GM23338 (cell line): Measurements from ENCODE around the gene SLC30A5. TPM values are rescaled to one million over a fixed set of nuclear protein-coding genes. Genes with fewer than 3 reads are reported as not detected.
"Not testable (repeated sequence)": the region's sequence is repeated elsewhere in the genome, so short reads cannot be mapped to it uniquely, and the experiment has no call there.

Source experiments
- ATAC-seq: fragments of 200-7000 bp; cut with Tn5 transposase; 3 replicates; pipeline ENCODE4 v1.9.1; 2020
- DNase-seq: peaks from one replicate; pipeline ENCODE4 v3.0.0-alpha.2; 2015; ENCODE audit warnings: low spot score
- H2AFZ ChIP-seq: fragments of 200-600 bp; sonication (generic); 2 replicates; pipeline ENCODE4 v1.8.0; 2016; ENCODE audit warnings: antibody characterized with exemption, mild to moderate bottlenecking, moderate library complexity
- H3F3A ChIP-seq: fragments of 200-600 bp; sonication (generic); replicated peaks from 2 replicates; pipeline ENCODE4 v1.8.0; 2017; ENCODE audit warnings: antibody characterized with exemption, mixed run types, low read depth
- H3K27ac ChIP-seq: fragments of 200-600 bp; sonication (generic); 2 replicates; pipeline ENCODE4 v1.6.1; 2016; ENCODE audit warnings: low read depth
- H3K27me3 ChIP-seq: fragments of 200-600 bp; sonication (generic); 2 replicates; pipeline ENCODE4 v1.8.0; 2016; ENCODE audit warnings: mild to moderate bottlenecking, mixed run types, moderate library complexity; ENCODE audit not compliant: insufficient read depth
- H3K36me3 ChIP-seq: fragments of 200-600 bp; sonication (generic); 2 replicates; pipeline ENCODE4 v1.8.0; 2016; ENCODE audit warnings: mild to moderate bottlenecking; ENCODE audit not compliant: insufficient read depth
- H3K4me1 ChIP-seq: fragments of 200-600 bp; sonication (generic); 2 replicates; pipeline ENCODE4 v1.8.0; 2016; ENCODE audit warnings: mild to moderate bottlenecking, moderate library complexity; ENCODE audit not compliant: insufficient read depth
- H3K4me2 ChIP-seq: fragments of 200-600 bp; sonication (generic); 2 replicates; pipeline ENCODE4 v1.7.1; 2017; ENCODE audit warnings: mixed run types
- H3K4me3 ChIP-seq: fragments of 200-600 bp; sonication (generic); 2 replicates; pipeline ENCODE4 v1.6.1; 2016; ENCODE audit warnings: mixed run types
- H3K79me2 ChIP-seq: fragments of 200-600 bp; sonication (generic); replicated peaks from 2 replicates; pipeline ENCODE4 v1.8.0; 2017; ENCODE audit warnings: mild to moderate bottlenecking; ENCODE audit not compliant: insufficient read depth
- H3K9me2 ChIP-seq: fragments of 200-600 bp; sonication (generic); 2 replicates; pipeline ENCODE4 v1.8.0; 2017; ENCODE audit not compliant: insufficient read depth
- H4K20me1 ChIP-seq: fragments of 200-600 bp; sonication (generic); replicated peaks from 2 replicates; pipeline ENCODE4 v1.8.0; 2017; ENCODE audit warnings: mild to moderate bottlenecking; ENCODE audit not compliant: insufficient read depth
- H3K27ac Mint-ChIP-seq: 2 replicates; pipeline ENCODE4 v1.8.0; 2020; ENCODE audit warnings: inconsistent platforms, mild to moderate bottlenecking, moderate library complexity, mixed read lengths
- H3K27me3 Mint-ChIP-seq: 3 replicates; pipeline ENCODE4 v1.8.0; 2022; ENCODE audit warnings: low read depth, mild to moderate bottlenecking, moderate library complexity, mixed read lengths, inconsistent platforms; ENCODE audit not compliant: insufficient read depth, poor library complexity
- H3K36me3 Mint-ChIP-seq: 3 replicates; pipeline ENCODE4 v1.8.0; 2021; ENCODE audit warnings: low read depth, mild to moderate bottlenecking, inconsistent platforms, moderate library complexity, mixed read lengths
- H3K4me1 Mint-ChIP-seq: 3 replicates; pipeline ENCODE4 v1.8.0; 2020; ENCODE audit warnings: mild to moderate bottlenecking, inconsistent platforms, mixed read lengths
- H3K4me3 Mint-ChIP-seq: 3 replicates; pipeline ENCODE4 v1.8.0; 2021; ENCODE audit warnings: moderate library complexity, mild to moderate bottlenecking, inconsistent platforms, mixed read lengths
- H3K9me3 Mint-ChIP-seq: 3 replicates; pipeline ENCODE4 v1.8.0; 2020; ENCODE audit warnings: moderate library complexity, mild to moderate bottlenecking, inconsistent platforms, mixed read lengths
- CREB1 ChIP-seq: fragments of 250-450 bp; sonication (Bioruptor Pico); IDR thresholded peaks from 2 replicates; pipeline ENCODE4 v1.5.0; 2020; ENCODE audit warnings: low read depth, mild to moderate bottlenecking, moderate library complexity
- ETS1 ChIP-seq: IDR thresholded peaks from 2 replicates; pipeline ENCODE4 v1.6.1; 2016; ENCODE audit warnings: antibody characterized with exemption
- EZH2phosphoT487 ChIP-seq: fragments of 200-600 bp; sonication (generic); IDR thresholded peaks from one replicate; pipeline ENCODE4 v1.8.1; 2018; ENCODE audit warnings: antibody characterized with exemption; ENCODE audit not compliant: unreplicated experiment
- JUNB ChIP-seq: IDR thresholded peaks from one replicate; pipeline ENCODE4 v1.6.1; 2016; ENCODE audit warnings: antibody characterized with exemption; ENCODE audit not compliant: unreplicated experiment
- NANOG ChIP-seq: IDR thresholded peaks from 2 replicates; pipeline ENCODE4 v1.6.1; 2016; ENCODE audit warnings: antibody characterized with exemption, borderline replicate concordance
- POLR2AphosphoS5 ChIP-seq: IDR thresholded peaks from 2 replicates; pipeline ENCODE4 v1.6.1; 2016; ENCODE audit warnings: antibody characterized with exemption, low read depth
- REST ChIP-seq: IDR thresholded peaks from one replicate; pipeline ENCODE4 v1.6.1; 2018; ENCODE audit warnings: antibody characterized with exemption; ENCODE audit not compliant: unreplicated experiment
- STAT1 ChIP-seq: IDR thresholded peaks from one replicate; pipeline ENCODE4 v1.6.1; 2016; ENCODE audit warnings: antibody characterized with exemption; ENCODE audit not compliant: unreplicated experiment
- ZNF114 ChIP-seq: fragments of 250-450 bp; sonication (Bioruptor Pico); IDR thresholded peaks from 2 replicates; pipeline ENCODE4 v1.5.0; 2020; ENCODE audit warnings: mild to moderate bottlenecking, moderate library complexity
- polyA plus RNA-seq: library from polyadenylated mRNA; unstranded; fragments of >200 nt; fragmentation: Nextera tagmentation; extraction: Ambion mirVana; gene quantifications from 2 replicates; pipeline ENCODE4 v1.2.1, GENCODE V29; 2016
- total RNA-seq: library from RNA; depleted of rRNA; stranded (reverse); fragments of >200 nt; shearing (Covaris generic); gene quantifications from 2 replicates; pipeline ENCODE4 v1.2.3, GENCODE V29; 2014
- TF ChIP-seq, protein P1 (sequence below): fragments of 250-450 bp; sonication (Bioruptor Pico); IDR thresholded peaks from 2 replicates; pipeline ENCODE4 v1.5.0; 2020; ENCODE audit warnings: mild to moderate bottlenecking, moderate library complexity

SLC30A5 gene
- total and polyA plus RNA-seq, 2 experiments from 2014 or later = 38.2 to 43.2 TPM

DNA sequence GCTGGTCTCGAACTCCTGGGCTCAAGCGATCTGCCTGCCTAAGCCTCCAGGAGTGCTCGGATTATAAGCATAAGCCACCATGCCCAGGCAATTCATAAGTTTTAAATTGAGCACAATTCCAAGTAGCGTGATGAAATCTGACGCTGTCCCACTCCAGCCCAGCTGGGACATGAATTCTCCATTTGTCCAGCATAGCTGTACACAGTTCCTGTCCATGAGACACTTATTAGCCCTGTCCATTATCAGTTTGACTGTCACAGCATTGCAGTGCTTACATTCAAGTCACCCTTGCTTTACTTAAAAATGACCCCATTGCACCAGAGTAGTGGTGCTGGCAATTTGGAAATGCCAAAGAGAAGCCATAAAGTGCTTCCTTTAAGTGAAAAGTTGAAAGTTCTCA is 7.6 kb upstream of the SLC30A5 start:
- ATAC-seq (no peak), DNase-seq (no peak)
- no peaks in the 10 kb centered on the region for H3F3A ChIP-seq
- Mint-ChIP-seq H3K4me3 (no peak overlapping the region), H3K9me3 (peaks cover 8% of the 10 kb centered on the region; the same call in 2 of the 3 replicates), H3K27me3 (peaks cover 2% of the 10 kb centered on the region), H3K36me3 (0 out of 3 replicates have a peak, but pooled peaks cover 3% of the 10 kb centered on the region), H3K27ac (no peak overlapping the region), H3K4me1 (peaks cover 21% of the 10 kb centered on the region)
- H3K79me2 ChIP-seq = no peaks in the 10 kb centered on the region
- no peak for TF ChIP-seq EZH2phosphoT487
- TF ChIP-seq POLR2AphosphoS5 = no peak
- no peak for TF ChIP-seq STAT1
- TF ChIP-seq ZNF114 = no peak
- no peak for TF ChIP-seq REST
- no peak for TF ChIP-seq JUNB
- no peak for TF ChIP-seq NANOG
- no peak for TF ChIP-seq ETS1
- TF ChIP-seq, protein P1, sequence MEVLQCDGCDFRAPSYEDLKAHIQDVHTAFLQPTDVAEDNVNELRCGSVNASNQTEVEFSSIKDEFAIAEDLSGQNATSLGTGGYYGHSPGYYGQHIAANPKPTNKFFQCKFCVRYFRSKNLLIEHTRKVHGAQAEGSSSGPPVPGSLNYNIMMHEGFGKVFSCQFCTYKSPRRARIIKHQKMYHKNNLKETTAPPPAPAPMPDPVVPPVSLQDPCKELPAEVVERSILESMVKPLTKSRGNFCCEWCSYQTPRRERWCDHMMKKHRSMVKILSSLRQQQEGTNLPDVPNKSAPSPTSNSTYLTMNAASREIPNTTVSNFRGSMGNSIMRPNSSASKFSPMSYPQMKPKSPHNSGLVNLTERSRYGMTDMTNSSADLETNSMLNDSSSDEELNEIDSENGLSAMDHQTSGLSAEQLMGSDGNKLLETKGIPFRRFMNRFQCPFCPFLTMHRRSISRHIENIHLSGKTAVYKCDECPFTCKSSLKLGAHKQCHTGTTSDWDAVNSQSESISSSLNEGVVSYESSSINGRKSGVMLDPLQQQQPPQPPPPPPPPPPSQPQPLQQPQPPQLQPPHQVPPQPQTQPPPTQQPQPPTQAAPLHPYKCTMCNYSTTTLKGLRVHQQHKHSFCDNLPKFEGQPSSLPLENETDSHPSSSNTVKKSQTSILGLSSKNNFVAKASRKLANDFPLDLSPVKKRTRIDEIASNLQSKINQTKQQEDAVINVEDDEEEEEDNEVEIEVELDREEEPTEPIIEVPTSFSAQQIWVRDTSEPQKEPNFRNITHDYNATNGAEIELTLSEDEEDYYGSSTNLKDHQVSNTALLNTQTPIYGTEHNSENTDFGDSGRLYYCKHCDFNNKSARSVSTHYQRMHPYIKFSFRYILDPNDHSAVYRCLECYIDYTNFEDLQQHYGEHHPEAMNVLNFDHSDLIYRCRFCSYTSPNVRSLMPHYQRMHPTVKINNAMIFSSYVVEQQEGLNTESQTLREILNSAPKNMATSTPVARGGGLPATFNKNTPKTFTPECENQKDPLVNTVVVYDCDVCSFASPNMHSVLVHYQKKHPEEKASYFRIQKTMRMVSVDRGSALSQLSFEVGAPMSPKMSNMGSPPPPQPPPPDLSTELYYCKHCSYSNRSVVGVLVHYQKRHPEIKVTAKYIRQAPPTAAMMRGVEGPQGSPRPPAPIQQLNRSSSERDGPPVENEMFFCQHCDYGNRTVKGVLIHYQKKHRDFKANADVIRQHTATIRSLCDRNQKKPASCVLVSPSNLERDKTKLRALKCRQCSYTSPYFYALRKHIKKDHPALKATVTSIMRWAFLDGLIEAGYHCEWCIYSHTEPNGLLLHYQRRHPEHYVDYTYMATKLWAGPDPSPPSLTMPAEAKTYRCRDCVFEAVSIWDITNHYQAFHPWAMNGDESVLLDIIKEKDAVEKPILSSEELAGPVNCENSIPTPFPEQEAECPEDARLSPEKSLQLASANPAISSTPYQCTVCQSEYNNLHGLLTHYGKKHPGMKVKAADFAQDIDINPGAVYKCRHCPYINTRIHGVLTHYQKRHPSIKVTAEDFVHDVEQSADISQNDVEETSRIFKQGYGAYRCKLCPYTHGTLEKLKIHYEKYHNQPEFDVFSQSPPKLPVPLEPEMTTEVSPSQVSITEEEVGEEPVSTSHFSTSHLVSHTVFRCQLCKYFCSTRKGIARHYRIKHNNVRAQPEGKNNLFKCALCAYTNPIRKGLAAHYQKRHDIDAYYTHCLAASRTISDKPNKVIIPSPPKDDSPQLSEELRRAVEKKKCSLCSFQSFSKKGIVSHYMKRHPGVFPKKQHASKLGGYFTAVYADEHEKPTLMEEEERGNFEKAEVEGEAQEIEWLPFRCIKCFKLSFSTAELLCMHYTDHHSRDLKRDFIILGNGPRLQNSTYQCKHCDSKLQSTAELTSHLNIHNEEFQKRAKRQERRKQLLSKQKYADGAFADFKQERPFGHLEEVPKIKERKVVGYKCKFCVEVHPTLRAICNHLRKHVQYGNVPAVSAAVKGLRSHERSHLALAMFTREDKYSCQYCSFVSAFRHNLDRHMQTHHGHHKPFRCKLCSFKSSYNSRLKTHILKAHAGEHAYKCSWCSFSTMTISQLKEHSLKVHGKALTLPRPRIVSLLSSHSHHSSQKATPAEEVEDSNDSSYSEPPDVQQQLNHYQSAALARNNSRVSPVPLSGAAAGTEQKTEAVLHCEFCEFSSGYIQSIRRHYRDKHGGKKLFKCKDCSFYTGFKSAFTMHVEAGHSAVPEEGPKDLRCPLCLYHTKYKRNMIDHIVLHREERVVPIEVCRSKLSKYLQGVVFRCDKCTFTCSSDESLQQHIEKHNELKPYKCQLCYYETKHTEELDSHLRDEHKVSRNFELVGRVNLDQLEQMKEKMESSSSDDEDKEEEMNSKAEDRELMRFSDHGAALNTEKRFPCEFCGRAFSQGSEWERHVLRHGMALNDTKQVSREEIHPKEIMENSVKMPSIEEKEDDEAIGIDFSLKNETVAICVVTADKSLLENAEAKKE = no peak
- TF ChIP-seq CREB1 (CRISPR knock-in tag) = no peak
- no peak overlapping the region for H3K27ac ChIP-seq
- no peak overlapping the region for H3K4me3 ChIP-seq
- no peaks in the 10 kb centered on the region for H4K20me1 ChIP-seq
- H2AFZ ChIP-seq = no peak overlapping the region
- peaks cover 11% of the 10 kb centered on the region; the same call in 1 of the 2 replicates for H3K4me1 ChIP-seq
- H3K9me2 ChIP-seq = no peaks in the 10 kb centered on the region
- no peaks in the 10 kb centered on the region for H3K27me3 ChIP-seq
- no peaks in the 10 kb centered on the region for H3K36me3 ChIP-seq
- no peak overlapping the region for H3K4me2 ChIP-seq

DNA sequence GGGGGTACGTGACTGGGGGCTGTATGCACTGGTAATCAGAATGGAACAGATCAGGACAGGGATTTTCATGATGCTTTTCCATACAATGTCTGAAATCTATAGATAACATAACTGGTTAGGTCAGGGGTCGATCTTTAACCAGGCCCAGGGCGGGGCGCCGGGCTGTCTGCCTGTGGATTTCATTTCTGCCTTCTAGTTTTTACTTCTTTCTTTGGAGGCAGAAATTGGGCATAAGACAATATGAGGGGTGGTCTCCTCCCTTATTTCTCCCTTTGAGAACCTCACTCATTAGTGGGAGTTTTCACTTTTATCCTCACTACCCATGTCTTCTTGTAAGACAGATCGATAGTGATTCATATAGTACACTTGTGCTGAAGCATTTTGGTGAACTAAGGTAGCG is 5.8 kb upstream of the SLC30A5 start:
- H3K4me1 Mint-ChIP-seq = peaks cover 21% of the 10 kb centered on the region
- ATAC-seq, H3K36me3 ChIP-seq, H3K9me3 Mint-ChIP-seq, H3K79me2 ChIP-seq, H3K27me3 Mint-ChIP-seq, H3K4me3 ChIP-seq, H3K27me3 ChIP-seq, H2AFZ ChIP-seq, H3F3A ChIP-seq, H3K27ac Mint-ChIP-seq, DNase-seq, H3K4me3 Mint-ChIP-seq, H3K36me3 Mint-ChIP-seq, H3K4me2 ChIP-seq, H3K27ac ChIP-seq, H3K9me2 ChIP-seq, H4K20me1 ChIP-seq: not testable (repeated sequence)
- peaks cover 11% of the 10 kb centered on the region; the same call in 1 of the 2 replicates for H3K4me1 ChIP-seq
